ENCODE data around the gene DIS3L2. TPM values are rescaled to one million over a fixed set of nuclear protein-coding genes. Genes with fewer than 3 reads are reported as not detected.
"Not testable (repeated sequence)": the region's sequence is repeated elsewhere in the genome, so short reads cannot be mapped to it uniquely, and the experiment has no call there.

DIS3L2 gene
- total and polyA plus RNA-seq, 2 of the 4 experiments (the other 2 are of a cell fraction): 14.7 to 19.2 TPM

- H3K9me1 ChIP-seq (ENCODE audit: insufficient read depth, low read length); H4K20me1 ChIP-seq (ENCODE audit: insufficient read depth, low read length); H3K4me3 ChIP-seq (ENCODE audit: insufficient read depth, low read depth, low read length); H3K27me3 ChIP-seq (ENCODE audit: control insufficient read depth, insufficient read depth, low read length); dilution Hi-C loops (cut with HindIII; ENCODE audit: low sequenced_read_pairs, unreplicated experiment); H3K4ac ChIP-seq (ENCODE audit: low read depth, low read length); H4K91ac ChIP-seq (ENCODE audit: insufficient read depth, low read depth, low read length); ATAC-seq (ENCODE audit: low read depth); H2AK5ac ChIP-seq (ENCODE audit: low read depth, low read length); CTCF ChIA-PET; in situ Hi-C loops (cut with MboI; ENCODE audit: low sequenced_read_pairs); H3K14ac ChIP-seq (replicated peaks; ENCODE audit: low read depth, low read length); BruUV-seq (replicated peaks); intact Hi-C loops (cut with micrococcal nuclease); H3K27ac ChIP-seq (ENCODE audit: insufficient read depth, low read length); H3K9me3 ChIP-seq (ENCODE audit: control insufficient read depth, insufficient read depth, low read length); H2BK20ac ChIP-seq (ENCODE audit: low read depth, low read length); H3K4me2 ChIP-seq (ENCODE audit: low read depth, low read length); H2BK5ac ChIP-seq (ENCODE audit: low read depth, low read length, poor library complexity, severe bottlenecking); H3K23ac ChIP-seq (ENCODE audit: low read depth, low read length); H3K9ac ChIP-seq (ENCODE audit: low read depth, low read length); H3K56ac ChIP-seq (ENCODE audit: extremely low read depth, insufficient read depth, low read length); H3K18ac ChIP-seq (ENCODE audit: low read depth, low read length); H4K8ac ChIP-seq (ENCODE audit: low read depth in 2 of 2, low read length in 2 of 2); H2AK9ac ChIP-seq (replicated peaks; ENCODE audit: low read depth, low read length, poor library complexity); H4K5ac ChIP-seq (ENCODE audit: low read depth, low read length); H3K36me3 ChIP-seq (ENCODE audit: control insufficient read depth, insufficient read depth, low read length); H3K4me1 ChIP-seq (ENCODE audit: control insufficient read depth, insufficient read depth, low read length); H2BK15ac ChIP-seq (ENCODE audit: low read depth, low read length); DNase-seq; H3K79me1 ChIP-seq (ENCODE audit: low read depth in 1 of 2, low read length in 2 of 2); H2BK120ac ChIP-seq (ENCODE audit: low read depth, low read length): not testable (repeated sequence)
- H2AFZ ChIP-seq (replicated peaks; ENCODE audit: low read length, poor library complexity): peak overlapping the region; percentile 77
- POLR2A ChIA-PET (ENCODE audit: unreplicated experiment): interaction anchor here (0.6 kb wide), 1 partner anchor 159 kb away, joined by 3 read pairs; no protein-coding TSS in a partner anchor
- whole genome bisulfite sequencing, 2 experiments (ENCODE audit: extremely low coverage in 2 of 2, insufficient read length in 1 of 2): 50% methylated on average over 1 of the region's 12 CpGs; no CpG with 5 or more reads in 1 of the 2 experiments
Measured at GRCh38 chr2:232363064-232363783, 401.7 kb downstream of the DIS3L2 start.
